ENCODE measurements around the gene KCNIP3. TPM values are rescaled to one million over a fixed set of nuclear protein-coding genes. Genes with fewer than 3 reads are reported as not detected.
A peak's percentile ranks its signal among the peaks of the same experiment; 100 is the strongest.

The KCNIP3 gene
- total RNA-seq, 4 donors from 2014 or later = 0.15 to 7.4 (median 2.3) TPM

DNA sequence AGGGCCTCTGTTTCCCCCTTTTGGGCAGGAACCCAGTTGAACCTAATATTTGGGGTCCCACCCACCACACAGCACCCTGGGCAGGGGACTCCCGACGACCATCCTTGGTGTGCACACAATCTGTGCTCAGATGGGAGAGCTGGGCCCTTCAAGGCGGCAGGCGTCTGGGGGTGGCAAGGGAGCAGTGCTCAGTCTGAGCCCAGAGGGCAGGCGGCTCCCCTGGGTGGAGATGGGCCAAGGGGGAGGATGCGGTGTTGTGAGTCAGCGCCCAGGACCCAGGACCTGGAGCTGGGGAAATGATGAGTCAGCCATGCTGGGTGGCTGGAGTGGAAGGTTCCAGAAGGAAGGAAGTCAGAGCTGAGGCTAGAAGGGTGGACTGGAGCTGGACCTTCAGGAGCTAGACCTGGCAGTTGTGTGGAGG is 19.1 kb upstream of the KCNIP3 start:
- Histone ChIP-seq H3K9me3 (no peaks in the 10 kb centered on the region), H3K27ac (peak overlapping the region; percentile 82 to 96 (median 92)), H3K27me3 (no peaks in the 10 kb centered on the region), H3K4me1 (peaks cover 17 to 75% (median 23%) of the 10 kb centered on the region in 3 donors), H3K4me3 (peak overlapping the region in 1 of 4 donors; percentile 61), H3K36me3 (peaks cover 0 to 48% (median 23%) of the 10 kb centered on the region in 3 donors)
- DNase-seq = no peak
- 46% methylated on average over 2 of the region's 7 CpGs; no CpG with 5 or more reads in 1 of the 2 donors for whole genome bisulfite sequencing, 2 donors
- intact Hi-C loops (cut with DNase I) = no loop called here
- TF ChIP-seq, protein P1, sequence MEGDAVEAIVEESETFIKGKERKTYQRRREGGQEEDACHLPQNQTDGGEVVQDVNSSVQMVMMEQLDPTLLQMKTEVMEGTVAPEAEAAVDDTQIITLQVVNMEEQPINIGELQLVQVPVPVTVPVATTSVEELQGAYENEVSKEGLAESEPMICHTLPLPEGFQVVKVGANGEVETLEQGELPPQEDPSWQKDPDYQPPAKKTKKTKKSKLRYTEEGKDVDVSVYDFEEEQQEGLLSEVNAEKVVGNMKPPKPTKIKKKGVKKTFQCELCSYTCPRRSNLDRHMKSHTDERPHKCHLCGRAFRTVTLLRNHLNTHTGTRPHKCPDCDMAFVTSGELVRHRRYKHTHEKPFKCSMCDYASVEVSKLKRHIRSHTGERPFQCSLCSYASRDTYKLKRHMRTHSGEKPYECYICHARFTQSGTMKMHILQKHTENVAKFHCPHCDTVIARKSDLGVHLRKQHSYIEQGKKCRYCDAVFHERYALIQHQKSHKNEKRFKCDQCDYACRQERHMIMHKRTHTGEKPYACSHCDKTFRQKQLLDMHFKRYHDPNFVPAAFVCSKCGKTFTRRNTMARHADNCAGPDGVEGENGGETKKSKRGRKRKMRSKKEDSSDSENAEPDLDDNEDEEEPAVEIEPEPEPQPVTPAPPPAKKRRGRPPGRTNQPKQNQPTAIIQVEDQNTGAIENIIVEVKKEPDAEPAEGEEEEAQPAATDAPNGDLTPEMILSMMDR (IDR thresholded peaks at IDR 0.05) = no peak
- no peak for TF ChIP-seq POLR2A (IDR thresholded peaks at IDR 0.05)

DNA sequence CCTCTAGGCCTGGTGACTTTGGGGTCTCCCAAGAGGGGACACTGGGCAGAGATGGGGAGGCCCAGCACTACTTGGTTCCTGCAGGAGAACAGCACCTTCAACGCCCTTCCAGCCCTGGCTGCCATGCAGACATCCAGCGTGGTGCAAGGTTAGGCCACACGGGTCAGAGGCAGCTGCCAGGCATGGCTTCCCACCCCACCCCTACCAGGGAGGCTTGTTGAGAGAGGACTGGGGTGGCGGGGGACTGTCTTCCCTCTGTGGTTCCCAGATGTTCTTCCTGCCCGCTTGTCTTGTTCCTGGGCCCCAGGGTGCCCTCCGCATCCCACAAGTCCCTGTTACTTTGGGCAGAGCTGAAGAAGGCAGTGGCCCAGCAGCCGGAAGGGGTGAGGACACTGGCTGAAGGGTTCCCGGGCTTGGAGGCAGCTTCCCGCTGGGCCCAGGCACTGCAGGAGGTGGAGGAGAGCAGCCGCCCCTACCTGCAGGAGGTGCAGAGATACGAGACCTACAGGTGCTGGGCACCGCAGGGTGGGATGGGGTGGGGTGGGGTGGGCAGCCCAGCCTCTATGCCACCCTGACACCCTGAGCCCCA is 18.4 kb upstream of the KCNIP3 start:
- Histone ChIP-seq H3K9me3 (no peaks in the 10 kb centered on the region), H3K4me1 (peaks cover 17 to 68% (median 21%) of the 10 kb centered on the region in 3 donors), H3K36me3 (peaks cover 0 to 54% (median 23%) of the 10 kb centered on the region in 3 donors), H3K4me3 (no peak overlapping the region), H3K27ac (peak overlapping the region in 3 of 4 donors; percentile 89 to 96 (median 94)), H3K27me3 (no peaks in the 10 kb centered on the region)
- TF ChIP-seq, protein P1 (IDR thresholded peaks at IDR 0.05) = no peak
- TF ChIP-seq POLR2A (IDR thresholded peaks at IDR 0.05) = no peak
- WGBS, 2 donors = 84 to 89% methylated on average over 7 to 9 of the region's 12 CpGs
- no peak for DNase-seq
- intact Hi-C loops (cut with DNase I) = no loop called here

DNA sequence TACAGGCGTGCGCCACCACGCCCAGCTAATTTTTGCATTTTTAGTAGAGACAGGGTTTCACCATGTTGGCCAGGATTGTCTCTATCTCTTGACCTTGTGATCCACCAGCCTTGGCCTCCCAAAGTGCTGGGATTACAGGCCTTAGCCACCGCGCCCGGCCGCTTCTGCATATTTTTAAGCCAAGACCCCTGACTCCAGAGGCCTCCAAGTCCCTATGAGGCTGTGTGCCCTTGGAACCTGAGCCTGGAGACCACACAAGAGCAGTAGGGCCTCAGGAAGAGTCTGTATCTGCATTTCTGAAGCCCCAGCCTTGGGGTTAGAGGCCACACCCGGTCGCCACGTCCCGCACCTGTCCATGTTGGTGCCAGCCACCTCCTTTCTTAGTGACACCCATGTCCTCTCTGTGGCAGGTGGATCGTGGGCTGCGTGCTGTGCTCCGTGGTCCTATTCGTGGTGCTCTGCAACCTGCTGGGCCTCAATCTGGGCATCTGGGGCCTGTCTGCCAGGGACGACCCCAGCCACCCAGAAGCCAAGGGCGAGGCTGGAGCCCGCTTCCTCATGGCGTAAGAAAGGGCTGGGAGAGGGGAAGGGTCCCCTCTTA is 17.6 kb upstream of the KCNIP3 start:
- TF ChIP-seq POLR2A (IDR thresholded peaks at IDR 0.05) = no peak
- TF ChIP-seq, protein P1 (IDR thresholded peaks at IDR 0.05) = no peak
- Histone ChIP-seq H3K4me1 (peaks cover 11 to 63% (median 18%) of the 10 kb centered on the region in 3 donors), H3K36me3 (peaks cover 0 to 62% (median 23%) of the 10 kb centered on the region in 3 donors), H3K27ac (no peak overlapping the region), H3K4me3 (no peak overlapping the region), H3K27me3 (no peaks in the 10 kb centered on the region), H3K9me3 (no peaks in the 10 kb centered on the region)
- intact Hi-C loops (cut with DNase I) = no loop called here
- DNase-seq = no peak
- WGBS, 2 donors = 97 to 100% methylated on average over 6 of the region's 19 CpGs

DNA sequence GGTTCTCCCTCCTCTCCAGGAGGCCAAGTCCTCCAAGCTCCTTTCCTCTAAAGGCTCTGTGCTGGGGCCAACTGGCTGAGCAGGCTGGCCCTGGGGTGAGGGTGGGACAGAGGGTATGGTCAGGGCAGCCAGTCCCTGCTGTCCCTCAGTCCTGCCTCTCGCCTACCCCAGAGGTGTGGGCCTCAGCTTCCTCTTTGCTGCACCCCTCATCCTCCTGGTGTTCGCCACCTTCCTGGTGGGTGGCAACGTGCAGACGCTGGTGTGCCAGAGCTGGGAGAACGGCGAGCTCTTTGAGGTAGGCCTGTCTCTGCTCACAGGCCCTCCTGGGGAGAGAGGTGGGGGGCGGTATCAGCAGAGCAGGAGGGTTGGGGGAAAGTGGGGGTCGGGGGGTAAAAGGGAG is 16.1 kb upstream of the KCNIP3 start:
- peak overlapping the region in 1 of 4 donors; percentile 43 for H3K27ac ChIP-seq
- peaks cover 0 to 78% (median 31%) of the 10 kb centered on the region in 3 donors for H3K36me3 ChIP-seq
- peaks cover 11 to 53% (median 18%) of the 10 kb centered on the region in 3 donors for H3K4me1 ChIP-seq
- 60 to 88% methylated on average over 1 to 6 of the region's 8 CpGs for WGBS, 2 donors
- intact Hi-C loops (cut with DNase I) = no loop called here
- no peak for TF ChIP-seq POLR2A (IDR thresholded peaks at IDR 0.05)
- TF ChIP-seq, protein P1 (IDR thresholded peaks at IDR 0.05) = no peak
- no peaks in the 10 kb centered on the region for H3K27me3 ChIP-seq
- no peak for DNase-seq
- H3K9me3 ChIP-seq = no peaks in the 10 kb centered on the region
- no peak overlapping the region for H3K4me3 ChIP-seq

DNA sequence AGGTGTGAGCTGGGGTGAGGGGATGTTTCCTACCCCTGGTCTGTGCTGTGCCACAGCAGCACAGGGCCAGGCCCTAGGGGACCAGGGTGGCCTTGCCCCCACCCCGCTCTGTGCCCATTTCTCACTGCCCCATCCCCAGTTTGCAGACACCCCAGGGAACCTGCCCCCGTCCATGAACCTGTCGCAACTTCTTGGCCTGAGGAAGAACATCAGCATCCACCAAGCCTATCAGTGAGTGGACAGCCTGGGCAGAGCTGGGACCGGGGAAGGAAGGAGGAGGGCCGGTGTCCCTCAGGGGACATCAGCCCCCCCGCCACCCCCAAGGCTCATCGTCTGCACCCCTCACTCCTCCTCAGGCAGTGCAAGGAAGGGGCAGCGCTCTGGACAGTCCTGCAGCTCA is 15.4 kb upstream of the KCNIP3 start:
- TF ChIP-seq, protein P1 (IDR thresholded peaks at IDR 0.05) = no peak
- TF ChIP-seq POLR2A (IDR thresholded peaks at IDR 0.05) = no peak
- Histone ChIP-seq H3K36me3 (peaks cover 0 to 85% (median 32%) of the 10 kb centered on the region in 3 donors), H3K4me1 (peaks cover 6 to 46% (median 11%) of the 10 kb centered on the region in 3 donors), H3K27ac (no peak overlapping the region), H3K4me3 (no peak overlapping the region), H3K27me3 (no peaks in the 10 kb centered on the region), H3K9me3 (no peaks in the 10 kb centered on the region)
- no peak for DNase-seq
- intact Hi-C loops (cut with DNase I) = no loop called here
- WGBS, 2 donors = 100% methylated on average over 1 of the region's 8 CpGs; no CpG with 5 or more reads in 1 of the 2 donors

All from esophagus squamous epithelium (tissue), 5 donors.